ENCODE results near the gene TXLNB.

TXLNB gene

GRCh38 chr6:139291813-139292619, at the start of gene TXLNB:
Gene TXLNB (minus strand): TSS chr6:139291998. CDS start chr6:139288899, 3,099 bp downstream.
- peak within 1 kb of the TSS; percentile 69 for H3K9ac ChIP-seq
- TF ChIP-seq Cebpa-rat (IDR thresholded peaks at IDR 0.05), result no peak
- H3K9me3 ChIP-seq, result peaks cover 13% of the 10 kb centered on the region; the same call in 1 of the 2 replicates
- H3K4me1 ChIP-seq, result peaks cover 76% of the 10 kb centered on the region
- peak within 1 kb of the TSS; percentile 82 for H3K27ac ChIP-seq
- H3K27me3 ChIP-seq, result no peaks in the 10 kb centered on the region
- peak within 1 kb of the TSS; percentile 94 for H3K4me2 ChIP-seq
- no peaks in the 10 kb centered on the region for H4K20me1 ChIP-seq
- peak within 1 kb of the TSS; percentile 60 for H3K4me3 ChIP-seq
- H3K36me3 ChIP-seq, result peaks cover 18% of the 10 kb centered on the region

GRCh38 chr6:139341060-139341459, 49.3 kb upstream of the TXLNB start:
- H3K36me3 ChIP-seq, result no peaks in the 10 kb centered on the region
- TF ChIP-seq Cebpa-rat (IDR thresholded peaks at IDR 0.05), result no peak
- peaks cover 22% of the 10 kb centered on the region for H3K9me3 ChIP-seq
- H3K9ac ChIP-seq, result no peak overlapping the region
- no peak overlapping the region for H3K4me2 ChIP-seq
- no peak overlapping the region for H3K4me3 ChIP-seq
- H4K20me1 ChIP-seq, result no peaks in the 10 kb centered on the region
- peaks cover 21% of the 10 kb centered on the region for H3K4me1 ChIP-seq
- H3K27me3 ChIP-seq, result no peaks in the 10 kb centered on the region
- no peak overlapping the region for H3K27ac ChIP-seq

- Histone ChIP-seq H3K27ac (no peak overlapping the region), H3K9me3 (peaks cover 22% of the 10 kb centered on the region), H3K36me3 (no peaks in the 10 kb centered on the region), H4K20me1 (no peaks in the 10 kb centered on the region), H3K27me3 (no peaks in the 10 kb centered on the region), H3K9ac (no peak overlapping the region), H3K4me2 (no peak overlapping the region), H3K4me3 (no peak overlapping the region), H3K4me1 (peaks cover 18% of the 10 kb centered on the region)
- TF ChIP-seq Cebpa-rat (IDR thresholded peaks at IDR 0.05), result no peak
Measured at GRCh38 chr6:139338795-139339194, 47.0 kb upstream of the TXLNB start.

GRCh38 chr6:139337830-139338229, 46.0 kb upstream of the TXLNB start:
- Histone ChIP-seq H3K27ac (no peak overlapping the region), H3K4me2 (no peak overlapping the region), H3K4me3 (no peak overlapping the region)

GRCh38 chr6:139337001-139337400, 45.2 kb upstream of the TXLNB start:
- Histone ChIP-seq H3K9ac (no peak overlapping the region), H4K20me1 (no peaks in the 10 kb centered on the region), H3K9me3 (peaks cover 7% of the 10 kb centered on the region), H3K27me3 (no peaks in the 10 kb centered on the region), H3K4me3 (no peak overlapping the region), H3K27ac (no peak overlapping the region), H3K36me3 (no peaks in the 10 kb centered on the region), H3K4me1 (peaks cover 6% of the 10 kb centered on the region; the same call in 1 of the 2 replicates), H3K4me2 (no peak overlapping the region)
- no peak for TF ChIP-seq Cebpa-rat (IDR thresholded peaks at IDR 0.05)

More at GRCh38 chr6:139337830-139338229, 46.0 kb upstream of the TXLNB start:
- H3K36me3 ChIP-seq, result no peaks in the 10 kb centered on the region
- no peak for TF ChIP-seq Cebpa-rat (IDR thresholded peaks at IDR 0.05)
- no peak overlapping the region for H3K9ac ChIP-seq
- peaks cover 8% of the 10 kb centered on the region for H3K4me1 ChIP-seq
- no peaks in the 10 kb centered on the region for H4K20me1 ChIP-seq
- H3K9me3 ChIP-seq, result peaks cover 14% of the 10 kb centered on the region
- no peaks in the 10 kb centered on the region for H3K27me3 ChIP-seq

GRCh38 chr6:139336488-139336887, 44.7 kb upstream of the TXLNB start:
- peaks cover 6% of the 10 kb centered on the region; the same call in 1 of the 2 replicates for H3K4me1 ChIP-seq
- no peaks in the 10 kb centered on the region for H3K27me3 ChIP-seq
- H3K4me3 ChIP-seq, result no peak overlapping the region
- H3K9ac ChIP-seq, result no peak overlapping the region
- H3K27ac ChIP-seq, result no peak overlapping the region
- no peak for TF ChIP-seq Cebpa-rat (IDR thresholded peaks at IDR 0.05)
- no peak overlapping the region for H3K4me2 ChIP-seq
- H3K9me3 ChIP-seq, result peaks cover 2% of the 10 kb centered on the region; the same call in 1 of the 2 replicates
- no peaks in the 10 kb centered on the region for H3K36me3 ChIP-seq
- H4K20me1 ChIP-seq, result no peaks in the 10 kb centered on the region

- Histone ChIP-seq H4K20me1 (no peaks in the 10 kb centered on the region), H3K27me3 (no peaks in the 10 kb centered on the region), H3K36me3 (no peaks in the 10 kb centered on the region), H3K9me3 (no peaks in the 10 kb centered on the region), H3K27ac (no peak overlapping the region), H3K9ac (no peak overlapping the region), H3K4me1 (peaks cover 6% of the 10 kb centered on the region; the same call in 1 of the 2 replicates), H3K4me2 (no peak overlapping the region), H3K4me3 (no peak overlapping the region)
- TF ChIP-seq Cebpa-rat (IDR thresholded peaks at IDR 0.05), result no peak
Measured at GRCh38 chr6:139335447-139336210, 43.8 kb upstream of the TXLNB start.

- TF ChIP-seq Cebpa-rat (IDR thresholded peaks at IDR 0.05), result no peak
- H3K4me1 ChIP-seq, result peaks cover 6% of the 10 kb centered on the region; the same call in 1 of the 2 replicates
- no peaks in the 10 kb centered on the region for H4K20me1 ChIP-seq
- H3K27me3 ChIP-seq, result no peaks in the 10 kb centered on the region
- H3K9me3 ChIP-seq, result no peaks in the 10 kb centered on the region
- no peaks in the 10 kb centered on the region for H3K36me3 ChIP-seq
- H3K27ac ChIP-seq, result no peak overlapping the region
- no peak overlapping the region for H3K4me2 ChIP-seq
- H3K9ac ChIP-seq, result no peak overlapping the region
- no peak overlapping the region for H3K4me3 ChIP-seq
Measured at GRCh38 chr6:139334806-139335446, 43.1 kb upstream of the TXLNB start.

GRCh38 chr6:139330826-139331500, 39.2 kb upstream of the TXLNB start:
- TF ChIP-seq Cebpa-rat (IDR thresholded peaks at IDR 0.05), result no peak
- no peaks in the 10 kb centered on the region for H3K36me3 ChIP-seq
- H3K4me1 ChIP-seq, result peaks cover 16% of the 10 kb centered on the region
- H3K9ac ChIP-seq, result no peak overlapping the region
- H4K20me1 ChIP-seq, result no peaks in the 10 kb centered on the region
- H3K27ac ChIP-seq, result no peak overlapping the region
- H3K27me3 ChIP-seq, result no peaks in the 10 kb centered on the region
- no peak overlapping the region for H3K4me2 ChIP-seq
- peaks cover 5% of the 10 kb centered on the region; the same call in 1 of the 2 replicates for H3K9me3 ChIP-seq
- H3K4me3 ChIP-seq, result no peak overlapping the region
